Esophagus muscularis mucosa (tissue), 3 donors: ENCODE data around the gene SPATA20.

Experiments used
- EP300 ChIP-seq: sonication (generic); formaldehyde crosslinking; IDR thresholded peaks from one replicate; pipeline ENCODE4 v1.6.1; 2017; ENCODE audit warnings: antibody characterized with exemption
- TF ChIP-seq, protein P1 (sequence below), 3 experiments: fragments of 200-600 bp in 2 of 3; fragments of 450-650 bp in 1 of 3; sonication (generic) in 2 of 3; IDR thresholded peaks; one replicate each; pipeline ENCODE4 v1.5.1; 2017 to 2019; ENCODE audit warnings: antibody characterized with exemption in 3 of 3, mild to moderate bottlenecking in 2 of 3, moderate library complexity in 1 of 3

DNA sequence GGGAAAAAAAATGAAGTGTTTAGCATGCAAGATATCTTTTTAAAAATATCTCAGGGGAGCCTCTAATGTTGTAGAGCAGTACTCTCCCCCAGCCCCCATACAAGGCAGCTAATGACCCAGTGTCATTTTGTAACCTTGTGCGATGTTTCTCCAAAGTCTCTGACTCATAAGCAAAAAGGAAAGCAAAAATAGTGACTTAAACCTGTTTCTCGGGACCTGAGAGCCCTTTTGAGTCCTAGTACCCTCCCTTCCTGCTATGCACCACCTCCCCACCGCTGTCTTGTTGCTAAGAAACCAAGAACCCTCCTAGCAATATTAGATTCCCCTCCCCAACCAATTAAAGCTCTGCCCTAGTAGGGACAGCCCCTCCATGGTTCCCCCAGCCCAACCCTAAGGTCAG lies 35.9 kb upstream of the SPATA20 start:
- TF ChIP-seq, protein P1, sequence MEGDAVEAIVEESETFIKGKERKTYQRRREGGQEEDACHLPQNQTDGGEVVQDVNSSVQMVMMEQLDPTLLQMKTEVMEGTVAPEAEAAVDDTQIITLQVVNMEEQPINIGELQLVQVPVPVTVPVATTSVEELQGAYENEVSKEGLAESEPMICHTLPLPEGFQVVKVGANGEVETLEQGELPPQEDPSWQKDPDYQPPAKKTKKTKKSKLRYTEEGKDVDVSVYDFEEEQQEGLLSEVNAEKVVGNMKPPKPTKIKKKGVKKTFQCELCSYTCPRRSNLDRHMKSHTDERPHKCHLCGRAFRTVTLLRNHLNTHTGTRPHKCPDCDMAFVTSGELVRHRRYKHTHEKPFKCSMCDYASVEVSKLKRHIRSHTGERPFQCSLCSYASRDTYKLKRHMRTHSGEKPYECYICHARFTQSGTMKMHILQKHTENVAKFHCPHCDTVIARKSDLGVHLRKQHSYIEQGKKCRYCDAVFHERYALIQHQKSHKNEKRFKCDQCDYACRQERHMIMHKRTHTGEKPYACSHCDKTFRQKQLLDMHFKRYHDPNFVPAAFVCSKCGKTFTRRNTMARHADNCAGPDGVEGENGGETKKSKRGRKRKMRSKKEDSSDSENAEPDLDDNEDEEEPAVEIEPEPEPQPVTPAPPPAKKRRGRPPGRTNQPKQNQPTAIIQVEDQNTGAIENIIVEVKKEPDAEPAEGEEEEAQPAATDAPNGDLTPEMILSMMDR (IDR thresholded peaks at IDR 0.05): no peak
- no peak for TF ChIP-seq EP300
